A549 (cell line): ENCODE results near the gene MPPED2. TPM values are rescaled to one million over a fixed set of nuclear protein-coding genes. Genes with fewer than 3 reads are reported as not detected.

ENCODE experiments used
- ATAC-seq, 2 experiments: fragments of 200-7000 bp in 1 of 2; fragments of >200 bp in 1 of 2; cut with Nextera tagmentation in 1 of 2; cut with Tn5 transposase in 1 of 2; 3 replicates each; pipeline versions ENCODE4 v1.8.0 to v1.9.1; 2018 to 2020; ENCODE audit warnings: mild to moderate bottlenecking in 1 of 2, moderate library complexity in 1 of 2
- CTCF ChIA-PET: fragments of 300-600 bp; sonication (Branson Sonifier 250); formaldehyde crosslinking; extraction: SDS; loops from one replicate; lab custom pipeline; 2021; ENCODE audit warnings: antibody characterized with exemption, inconsistent platforms; lab: Yijun Ruan, JAX
- POLR2A ChIA-PET: fragments of 350-600 bp; formaldehyde crosslinking; extraction: SDS; loops from one replicate; lab custom pipeline; 2021; ENCODE audit warnings: antibody characterized with exemption, inconsistent platforms; lab: Yijun Ruan, JAX
- DNase-seq, 2 experiments: peaks; one replicate each; pipeline versions ENCODE4 v3.0.0 to v3.0.0-alpha.2; 2011 to 2016; ENCODE audit warnings: low read depth in 1 of 2, low spot score in 1 of 2
- FAIRE-seq: peaks from 2 replicates; lab custom pipeline; 2011; peaks lifted over from hg19 to GRCh38; lab: Jason Lieb, UNC
- H3K27ac ChIP-seq, 2 experiments: fragments of >200 bp; sonication (Bioruptor Twin); formaldehyde crosslinking; 3 replicates each; pipeline ENCODE4 v1.5.1; 2016 to 2017
- H3K4me1 ChIP-seq: fragments of >200 bp; sonication (Bioruptor Twin); formaldehyde crosslinking; 3 replicates; pipeline ENCODE4 v1.6.1; 2016
- H3K4me2 ChIP-seq: fragments of >200 bp; sonication (Bioruptor Twin); formaldehyde crosslinking; 3 replicates; pipeline ENCODE4 v1.6.1; 2016
- H3K4me3 ChIP-seq: fragments of >200 bp; sonication (Bioruptor Twin); formaldehyde crosslinking; 3 replicates; pipeline ENCODE4 v1.5.1; 2016
- H3K9me3 ChIP-seq: fragments of >200 bp; sonication (Bioruptor Twin); formaldehyde crosslinking; 3 replicates; pipeline ENCODE4 v1.6.1; 2016
- BHLHE40 ChIP-seq: IDR thresholded peaks from 2 replicates; pipeline ENCODE4 v1.6.1; 2012; ENCODE audit warnings: low read depth, low read length, inconsistent platforms
- CBX2 ChIP-seq: fragments of 200-600 bp; sonication (generic); IDR thresholded peaks from 2 replicates; pipeline ENCODE4 v1.6.1; 2016; ENCODE audit warnings: low read depth, mild to moderate bottlenecking, borderline replicate concordance
- CEBPB ChIP-seq, 2 experiments: fragments of >200 bp in 1 of 2; sonication (Bioruptor Twin) in 1 of 2; formaldehyde crosslinking in 1 of 2; IDR thresholded peaks; 2 replicates each; pipeline ENCODE4 v1.6.1; 2012 to 2016
- EHMT2 ChIP-seq: fragments of 200-600 bp; sonication (generic); IDR thresholded peaks from 2 replicates; pipeline ENCODE4 v1.6.1; 2016; ENCODE audit warnings: antibody characterized with exemption, low read depth, mild to moderate bottlenecking, moderate library complexity
- EP300 ChIP-seq, 2 experiments: fragments of >200 bp; sonication (Bioruptor Twin); formaldehyde crosslinking; IDR thresholded peaks; 2 replicates in 1 of 2; 3 replicates in 1 of 2; pipeline ENCODE4 v1.6.1; 2016 to 2017
- FOSB ChIP-seq: fragments of 250-450 bp; sonication (Bioruptor Pico); IDR thresholded peaks from 2 replicates; pipeline ENCODE4 v1.5.0; 2020; ENCODE audit warnings: mild to moderate bottlenecking, moderate library complexity
- FOSL2 ChIP-seq, 2 experiments: fragments of 450-650 bp in 1 of 2; fragments of >200 bp in 1 of 2; sonication (Bioruptor Twin) in 1 of 2; formaldehyde crosslinking; IDR thresholded peaks; 2 replicates each; pipeline versions ENCODE4 v1.5.0 to v1.6.1; 2016 to 2020; ENCODE audit warnings: mild to moderate bottlenecking in 1 of 2, moderate library complexity in 1 of 2
- HDAC2 ChIP-seq: fragments of 200-600 bp; sonication (generic); IDR thresholded peaks from 2 replicates; pipeline ENCODE4 v1.6.1; 2016
- HEYL ChIP-seq: fragments of 250-450 bp; sonication (Bioruptor Pico); IDR thresholded peaks from 2 replicates; pipeline ENCODE4 v1.8.0; 2021; ENCODE audit warnings: mild to moderate bottlenecking, moderate library complexity
- JUN ChIP-seq, 2 experiments: fragments of >200 bp; sonication (Bioruptor Twin); formaldehyde crosslinking; IDR thresholded peaks; 2 replicates in 1 of 2; 3 replicates in 1 of 2; pipeline ENCODE4 v1.6.1; 2016 to 2017
- JUNB ChIP-seq: fragments of >200 bp; sonication (Bioruptor Twin); formaldehyde crosslinking; IDR thresholded peaks from 2 replicates; pipeline ENCODE4 v1.6.1; 2016
- KDM1A ChIP-seq: fragments of 200-600 bp; sonication (generic); IDR thresholded peaks from 2 replicates; pipeline ENCODE4 v1.6.1; 2016; ENCODE audit warnings: low read depth, mild to moderate bottlenecking
- KDM5A ChIP-seq: fragments of 200-600 bp; sonication (generic); IDR thresholded peaks from 2 replicates; pipeline ENCODE4 v1.6.1; 2016; ENCODE audit warnings: antibody characterized with exemption, mild to moderate bottlenecking
- MAZ ChIP-seq: fragments of 150-350 bp; IDR thresholded peaks from 2 replicates; pipeline ENCODE4 v1.6.1; 2014; ENCODE audit warnings: antibody characterized with exemption, low read depth, low read length, borderline replicate concordance
- MYC ChIP-seq: IDR thresholded peaks from 2 replicates; pipeline ENCODE4 v1.6.1; 2012; ENCODE audit warnings: mild to moderate bottlenecking, inconsistent platforms, low read length, improper control_type of control experiment, borderline replicate concordance
- PHF8 ChIP-seq: fragments of 200-600 bp; sonication (generic); IDR thresholded peaks from 2 replicates; pipeline ENCODE4 v1.6.1; 2016; ENCODE audit warnings: low read depth, mild to moderate bottlenecking, antibody characterized with exemption, moderate library complexity, borderline replicate concordance
- POLR2A ChIP-seq: IDR thresholded peaks from 2 replicates; pipeline ENCODE4 v1.6.1; 2012; ENCODE audit warnings: mild to moderate bottlenecking, low read length
- POLR2AphosphoS2 ChIP-seq: conservative IDR thresholded peaks from 2 replicates; pipeline ENCODE4 v1.6.1; 2012; ENCODE audit warnings: low read length, improper control_type of control experiment, inconsistent platforms
- RCOR1 ChIP-seq: fragments of 150-350 bp; IDR thresholded peaks from 2 replicates; pipeline ENCODE4 v1.6.1; 2014; ENCODE audit warnings: antibody characterized with exemption, low read length, low read depth
- SREBF2 ChIP-seq: fragments of 450-650 bp; IDR thresholded peaks from 2 replicates; pipeline ENCODE4 v1.6.1; 2014; ENCODE audit warnings: mild to moderate bottlenecking, moderate library complexity
- ZSCAN20 ChIP-seq: fragments of 250-450 bp; sonication (Bioruptor Pico); IDR thresholded peaks from 2 replicates; pipeline ENCODE4 v1.8.0; 2022; ENCODE audit warnings: mild to moderate bottlenecking, moderate library complexity
- WGBS: methylation state at CpG from one replicate; pipeline ENCODE4 v1.1.6; 2017; ENCODE audit errors: missing lambda C conversion rate; 5-methylcytosine and 5-hydroxymethylcytosine counted together
- polyA plus RNA-seq, 4 experiments: library from polyadenylated mRNA; depleted of rRNA in 3 of 4; stranded (reverse); fragments of >200 nt; fragmentation: RNase III in 1 of 4; extraction: RNeasy Plus Mini Kit Qiagen cat#74134 plus additional on column Dnase treatment in 1 of 4; gene quantifications; 2 replicates in 3 of 4; 3 replicates in 1 of 4; pipeline ENCODE4 v1.2.3, GENCODE V29; 2011 to 2017
- TF ChIP-seq, protein P1 (sequence below): IDR thresholded peaks from 2 replicates; pipeline ENCODE4 v1.6.1; 2012
- TF ChIP-seq, protein P2 (sequence below): fragments of >200 bp; sonication (Bioruptor Twin); formaldehyde crosslinking; IDR thresholded peaks from 2 replicates; pipeline ENCODE4 v1.6.1; 2016
- TF ChIP-seq, protein P3 (sequence below): IDR thresholded peaks from 2 replicates; pipeline ENCODE4 v1.6.1; 2012; ENCODE audit warnings: low read depth, borderline replicate concordance
- TF ChIP-seq, protein P4 (sequence below): fragments of 450-650 bp; IDR thresholded peaks from 2 replicates; pipeline ENCODE4 v1.6.1; 2014; ENCODE audit warnings: antibody characterized with exemption
- TF ChIP-seq, protein P5 (sequence below): fragments of 250-450 bp; sonication (Bioruptor Pico); IDR thresholded peaks from 2 replicates; pipeline ENCODE4 v1.5.0; 2021; ENCODE audit warnings: mild to moderate bottlenecking, moderate library complexity, borderline replicate concordance
- TF ChIP-seq, protein P6 (sequence below): fragments of 250-450 bp; sonication (Bioruptor Pico); IDR thresholded peaks from 2 replicates; pipeline ENCODE4 v1.5.0; 2020; ENCODE audit warnings: low read depth, mild to moderate bottlenecking, moderate library complexity

The MPPED2 gene
- polyA plus RNA-seq, 2 of the 4 experiments (the other 2 are of a cell fraction): not detected

DNA sequence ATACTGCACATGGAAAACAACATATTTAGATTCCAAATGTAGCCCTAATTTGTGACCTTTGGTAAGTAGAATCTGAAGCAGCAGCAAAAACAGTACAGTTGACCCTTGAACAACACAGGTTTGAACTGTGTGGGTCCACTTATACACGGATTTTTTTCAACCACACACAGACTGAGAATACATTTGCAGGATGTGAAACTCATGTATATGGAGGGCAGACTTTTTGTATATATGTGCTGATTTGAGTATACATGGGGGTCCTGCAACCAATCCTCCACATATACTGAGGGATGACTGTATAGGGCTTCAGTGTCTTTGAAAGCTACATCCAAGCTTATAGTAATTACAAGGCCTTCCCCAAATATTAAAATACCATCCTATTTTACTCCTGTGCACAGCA, 120.5 kb downstream of the MPPED2 start:
- ATAC-seq (no peak), DNase-seq (no peak), FAIRE-seq (no peak)
- no peak overlapping the region for H3K4me2 ChIP-seq
- POLR2A ChIA-PET: no interaction called here
- H3K4me3 ChIP-seq: no peak overlapping the region
- H3K9me3 ChIP-seq: no peaks in the 10 kb centered on the region
- CTCF ChIA-PET: no interaction called here
- no peak overlapping the region for H3K27ac ChIP-seq
- 0% methylated on average over 1 of the region's 1 CpG for WGBS
- H3K4me1 ChIP-seq: no peaks in the 10 kb centered on the region
- no peak for TF ChIP-seq SREBF2
- no peak for TF ChIP-seq HEYL (CRISPR knock-in tag)

DNA sequence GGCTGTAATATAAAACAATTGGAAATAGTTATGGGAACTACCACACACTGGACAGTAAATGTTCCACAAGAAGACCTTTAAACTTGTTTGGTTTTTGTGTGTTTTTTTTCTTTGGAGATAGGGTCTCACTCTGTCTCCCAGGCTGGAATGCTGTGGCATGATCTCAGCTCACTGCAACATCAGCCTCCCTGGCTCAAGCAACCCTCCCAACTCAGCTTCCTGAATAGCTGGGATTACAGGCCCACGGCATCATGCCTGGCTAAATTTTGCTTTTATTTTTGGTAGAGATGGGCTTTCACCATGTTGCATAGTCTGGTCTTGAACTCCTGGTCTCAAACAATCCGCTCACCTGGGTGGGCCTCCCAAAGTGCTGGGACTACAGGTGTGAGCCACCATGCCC, 121.0 kb downstream of the MPPED2 start:
- CTCF ChIA-PET: no interaction called here

DNA sequence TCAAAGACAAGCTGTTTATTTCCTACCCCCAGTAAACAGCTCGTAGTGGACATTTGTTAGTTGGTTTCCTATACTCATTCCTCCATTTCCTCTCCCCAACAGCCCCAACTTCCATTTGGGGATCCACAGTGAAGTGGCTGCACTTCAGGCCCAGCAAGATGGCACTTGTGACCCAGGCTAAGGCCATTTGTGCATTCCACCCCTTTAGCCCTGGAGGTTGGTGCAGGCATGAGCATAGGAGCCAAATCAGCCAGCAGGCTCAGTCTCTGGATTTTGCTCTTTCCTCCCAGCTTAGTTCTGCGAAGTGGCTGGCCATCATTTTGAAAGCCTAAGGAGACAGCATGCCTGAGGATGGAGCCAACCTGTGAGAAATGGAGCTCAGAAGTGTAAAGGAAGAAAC, 122.9 kb downstream of the MPPED2 start:
- H3K4me2 ChIP-seq: no peak overlapping the region
- no peak for TF ChIP-seq SREBF2
- no peak for TF ChIP-seq HEYL (CRISPR knock-in tag)
- TF ChIP-seq, protein P1, sequence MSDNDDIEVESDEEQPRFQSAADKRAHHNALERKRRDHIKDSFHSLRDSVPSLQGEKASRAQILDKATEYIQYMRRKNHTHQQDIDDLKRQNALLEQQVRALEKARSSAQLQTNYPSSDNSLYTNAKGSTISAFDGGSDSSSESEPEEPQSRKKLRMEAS: no peak
- no peak for TF ChIP-seq PHF8
- TF ChIP-seq EP300 (IDR thresholded peaks at IDR 0.05): no peak
- TF ChIP-seq FOSB: no peak
- no peak for TF ChIP-seq RCOR1
- no peak for TF ChIP-seq POLR2AphosphoS2
- no peak for TF ChIP-seq CBX2
- TF ChIP-seq, protein P2, sequence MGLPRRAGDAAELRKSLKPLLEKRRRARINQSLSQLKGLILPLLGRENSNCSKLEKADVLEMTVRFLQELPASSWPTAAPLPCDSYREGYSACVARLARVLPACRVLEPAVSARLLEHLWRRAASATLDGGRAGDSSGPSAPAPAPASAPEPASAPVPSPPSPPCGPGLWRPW: no peak
- no peak for TF ChIP-seq CEBPB (IDR thresholded peaks at IDR 0.05)
- TF ChIP-seq, protein P3, sequence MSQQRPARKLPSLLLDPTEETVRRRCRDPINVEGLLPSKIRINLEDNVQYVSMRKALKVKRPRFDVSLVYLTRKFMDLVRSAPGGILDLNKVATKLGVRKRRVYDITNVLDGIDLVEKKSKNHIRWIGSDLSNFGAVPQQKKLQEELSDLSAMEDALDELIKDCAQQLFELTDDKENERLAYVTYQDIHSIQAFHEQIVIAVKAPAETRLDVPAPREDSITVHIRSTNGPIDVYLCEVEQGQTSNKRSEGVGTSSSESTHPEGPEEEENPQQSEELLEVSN: no peak
- TF ChIP-seq FOSL2 (IDR thresholded peaks at IDR 0.05): no peak
- no peak for TF ChIP-seq FOSL2 (CRISPR knock-in tag; IDR thresholded peaks at IDR 0.05)
- TF ChIP-seq MAZ: no peak
- TF ChIP-seq KDM5A: no peak
- no peak for TF ChIP-seq KDM1A
- TF ChIP-seq, all 56 proteins: peak for 0
- Histone ChIP-seq H3K4me3 (no peak overlapping the region), H3K9me3 (no peaks in the 10 kb centered on the region), H3K27ac (no peak overlapping the region), H3K4me1 (no peaks in the 10 kb centered on the region)
- DNase-seq (no peak), ATAC-seq (no peak), FAIRE-seq (no peak)
- CTCF ChIA-PET: interaction anchor here (1.3 kb wide), 1 partner anchor 11 kb away, joined by 3 read pairs; no protein-coding TSS in a partner anchor
- POLR2A ChIA-PET: no interaction called here
- WGBS: 0% methylated on average over 2 of the region's 2 CpGs

More for the DNA sequence above, 121.0 kb downstream of the MPPED2 start:
- POLR2A ChIA-PET: no interaction called here
- no peak overlapping the region for H3K27ac ChIP-seq
- ATAC-seq: no peak
- TF ChIP-seq FOSB (no peak), POLR2A (no peak), MYC (no peak), MAZ (no peak), EHMT2 (no peak)
- TF ChIP-seq, all 56 proteins: peak for 0
- no peaks in the 10 kb centered on the region for H3K4me1 ChIP-seq
- WGBS: 3% methylated on average over 2 of the region's 2 CpGs
- H3K4me2 ChIP-seq: no peak overlapping the region
- H3K9me3 ChIP-seq: no peaks in the 10 kb centered on the region
- DNase-seq: no peak
- H3K4me3 ChIP-seq: no peak overlapping the region
- FAIRE-seq: no peak

DNA sequence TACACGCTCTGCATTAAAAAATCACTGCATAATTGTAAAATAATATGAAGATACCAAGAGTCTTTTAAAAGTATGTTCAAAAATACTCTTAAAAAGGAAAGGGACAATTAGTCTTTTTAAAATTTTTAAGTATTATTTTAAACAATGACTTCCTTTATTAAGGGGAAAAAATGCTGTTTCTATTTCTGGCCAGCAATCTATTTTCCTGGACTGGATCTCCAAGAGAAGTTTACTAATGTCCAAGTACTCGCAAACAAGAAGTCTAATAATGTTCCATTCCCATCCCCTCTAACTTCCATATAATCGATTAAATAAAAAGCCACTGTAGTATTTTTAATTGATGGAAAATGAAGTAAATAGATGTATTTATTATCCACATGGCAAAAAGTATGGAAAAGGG, 123.7 kb downstream of the MPPED2 start:
- no peak overlapping the region for H3K4me2 ChIP-seq
- FAIRE-seq: no peak
- no peaks in the 10 kb centered on the region for H3K9me3 ChIP-seq
- no peak for ATAC-seq
- no peaks in the 10 kb centered on the region for H3K4me1 ChIP-seq
- no peak for DNase-seq
- H3K4me3 ChIP-seq: no peak overlapping the region
- WGBS: 15% methylated on average over 3 of the region's 3 CpGs
- H3K27ac ChIP-seq: no peak overlapping the region
- CTCF ChIA-PET: no interaction called here
- POLR2A ChIA-PET: no interaction called here
- no peak for TF ChIP-seq POLR2A
- TF ChIP-seq, protein P4, sequence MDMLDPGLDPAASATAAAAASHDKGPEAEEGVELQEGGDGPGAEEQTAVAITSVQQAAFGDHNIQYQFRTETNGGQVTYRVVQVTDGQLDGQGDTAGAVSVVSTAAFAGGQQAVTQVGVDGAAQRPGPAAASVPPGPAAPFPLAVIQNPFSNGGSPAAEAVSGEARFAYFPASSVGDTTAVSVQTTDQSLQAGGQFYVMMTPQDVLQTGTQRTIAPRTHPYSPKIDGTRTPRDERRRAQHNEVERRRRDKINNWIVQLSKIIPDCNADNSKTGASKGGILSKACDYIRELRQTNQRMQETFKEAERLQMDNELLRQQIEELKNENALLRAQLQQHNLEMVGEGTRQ: no peak
- TF ChIP-seq, protein P1: no peak
- no peak for TF ChIP-seq BHLHE40
- TF ChIP-seq JUNB: no peak
- no peak for TF ChIP-seq HDAC2
- TF ChIP-seq MYC: no peak
- no peak for TF ChIP-seq RCOR1
- TF ChIP-seq HEYL (CRISPR knock-in tag): no peak
- TF ChIP-seq, protein P5, sequence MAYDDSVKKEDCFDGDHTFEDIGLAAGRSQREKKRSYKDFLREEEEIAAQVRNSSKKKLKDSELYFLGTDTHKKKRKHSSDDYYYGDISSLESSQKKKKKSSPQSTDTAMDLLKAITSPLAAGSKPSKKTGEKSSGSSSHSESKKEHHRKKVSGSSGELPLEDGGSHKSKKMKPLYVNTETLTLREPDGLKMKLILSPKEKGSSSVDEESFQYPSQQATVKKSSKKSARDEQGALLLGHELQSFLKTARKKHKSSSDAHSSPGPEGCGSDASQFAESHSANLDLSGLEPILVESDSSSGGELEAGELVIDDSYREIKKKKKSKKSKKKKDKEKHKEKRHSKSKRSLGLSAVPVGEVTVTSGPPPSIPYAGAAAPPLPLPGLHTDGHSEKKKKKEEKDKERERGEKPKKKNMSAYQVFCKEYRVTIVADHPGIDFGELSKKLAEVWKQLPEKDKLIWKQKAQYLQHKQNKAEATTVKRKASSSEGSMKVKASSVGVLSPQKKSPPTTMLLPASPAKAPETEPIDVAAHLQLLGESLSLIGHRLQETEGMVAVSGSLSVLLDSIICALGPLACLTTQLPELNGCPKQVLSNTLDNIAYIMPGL (CRISPR knock-in tag): no peak
- no peak for TF ChIP-seq JUN (IDR thresholded peaks at IDR 0.05)
- TF ChIP-seq ZSCAN20 (CRISPR knock-in tag): no peak
- TF ChIP-seq, protein P6, sequence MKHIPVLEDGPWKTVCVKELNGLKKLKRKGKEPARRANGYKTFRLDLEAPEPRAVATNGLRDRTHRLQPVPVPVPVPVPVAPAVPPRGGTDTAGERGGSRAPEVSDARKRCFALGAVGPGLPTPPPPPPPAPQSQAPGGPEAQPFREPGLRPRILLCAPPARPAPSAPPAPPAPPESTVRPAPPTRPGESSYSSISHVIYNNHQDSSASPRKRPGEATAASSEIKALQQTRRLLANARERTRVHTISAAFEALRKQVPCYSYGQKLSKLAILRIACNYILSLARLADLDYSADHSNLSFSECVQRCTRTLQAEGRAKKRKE: no peak
